ENCODE results near the gene MYO3A. TPM values are rescaled to one million over a fixed set of nuclear protein-coding genes. Genes with fewer than 3 reads are reported as not detected.
"Not testable (repeated sequence)": the region's sequence is repeated elsewhere in the genome, so short reads cannot be mapped to it uniquely, and the experiment has no call there.

The MYO3A gene
- total RNA-seq, 1 donor = 0.10 TPM

GRCh38 chr10:26090026-26090425, 156.0 kb downstream of the MYO3A start:
- Histone ChIP-seq H3K4me3 (ENCODE audit: low read length) (no peak overlapping the region), H3K9me3 (ENCODE audit: low read depth, low read length) (no peaks in the 10 kb centered on the region), H3K4me1 (ENCODE audit: insufficient read depth, low read length) (no peaks in the 10 kb centered on the region), H3K27me3 (ENCODE audit: insufficient read depth, low read length) (no peaks in the 10 kb centered on the region)

- Histone ChIP-seq H3K9me3 (ENCODE audit: low read depth, low read length) (no peaks in the 10 kb centered on the region), H3K4me1 (ENCODE audit: insufficient read depth, low read length) (no peaks in the 10 kb centered on the region), H3K27me3 (ENCODE audit: insufficient read depth, low read length) (no peaks in the 10 kb centered on the region), H3K4me3 (ENCODE audit: low read length) (no peak overlapping the region)
Measured at GRCh38 chr10:26090762-26091161, 156.7 kb downstream of the MYO3A start.

GRCh38 chr10:26093229-26093628, 159.2 kb downstream of the MYO3A start:
- Histone ChIP-seq H3K9me3 (ENCODE audit: low read depth, low read length) (no peaks in the 10 kb centered on the region), H3K4me3 (ENCODE audit: low read length) (no peak overlapping the region), H3K27me3 (ENCODE audit: insufficient read depth, low read length) (no peaks in the 10 kb centered on the region), H3K4me1 (ENCODE audit: insufficient read depth, low read length) (no peaks in the 10 kb centered on the region)

- Histone ChIP-seq H3K4me3 (ENCODE audit: low read length) (no peak overlapping the region), H3K4me1 (ENCODE audit: insufficient read depth, low read length) (no peaks in the 10 kb centered on the region), H3K9me3 (ENCODE audit: low read depth, low read length) (no peaks in the 10 kb centered on the region), H3K27me3 (ENCODE audit: insufficient read depth, low read length) (no peaks in the 10 kb centered on the region)
Measured at GRCh38 chr10:26095781-26096180, 161.8 kb downstream of the MYO3A start.

GRCh38 chr10:26097549-26097948, 163.5 kb downstream of the MYO3A start:
- H3K9me3 ChIP-seq (ENCODE audit: low read depth, low read length); H3K4me1 ChIP-seq (ENCODE audit: insufficient read depth, low read length); H3K4me3 ChIP-seq (ENCODE audit: low read length); H3K27me3 ChIP-seq (ENCODE audit: insufficient read depth, low read length): not testable (repeated sequence)

GRCh38 chr10:26112532-26112931, 178.5 kb downstream of the MYO3A start:
- Histone ChIP-seq H3K27me3 (ENCODE audit: insufficient read depth, low read length) (no peaks in the 10 kb centered on the region), H3K4me3 (ENCODE audit: low read length) (no peak overlapping the region), H3K4me1 (ENCODE audit: insufficient read depth, low read length) (no peaks in the 10 kb centered on the region), H3K9me3 (ENCODE audit: low read depth, low read length) (no peaks in the 10 kb centered on the region)

GRCh38 chr10:26138613-26139012, 204.6 kb downstream of the MYO3A start:
- Histone ChIP-seq H3K27me3 (ENCODE audit: insufficient read depth, low read length) (no peaks in the 10 kb centered on the region), H3K4me3 (ENCODE audit: low read length) (no peak overlapping the region), H3K9me3 (ENCODE audit: low read depth, low read length) (no peaks in the 10 kb centered on the region), H3K4me1 (ENCODE audit: insufficient read depth, low read length) (no peaks in the 10 kb centered on the region)

GRCh38 chr10:26156019-26156418, 222.0 kb downstream of the MYO3A start:
- no peaks in the 10 kb centered on the region for H3K27me3 ChIP-seq (ENCODE audit: insufficient read depth, low read length)
- H3K4me1 ChIP-seq (ENCODE audit: insufficient read depth, low read length) = no peaks in the 10 kb centered on the region
- H3K9me3 ChIP-seq (ENCODE audit: low read depth, low read length) = no peaks in the 10 kb centered on the region
- H3K4me3 ChIP-seq (ENCODE audit: low read length) = no peak overlapping the region

- no peak overlapping the region for H3K4me3 ChIP-seq (ENCODE audit: low read length)
Measured at GRCh38 chr10:26157734-26158133, 223.7 kb downstream of the MYO3A start.

GRCh38 chr10:26169466-26169865, 235.4 kb downstream of the MYO3A start:
- Histone ChIP-seq H3K9me3 (ENCODE audit: low read depth, low read length) (no peaks in the 10 kb centered on the region), H3K4me1 (ENCODE audit: insufficient read depth, low read length) (no peaks in the 10 kb centered on the region), H3K4me3 (ENCODE audit: low read length) (no peak overlapping the region), H3K27me3 (ENCODE audit: insufficient read depth, low read length) (peaks cover 3% of the 10 kb centered on the region)

More at GRCh38 chr10:26157734-26158133, 223.7 kb downstream of the MYO3A start:
- no peaks in the 10 kb centered on the region for H3K27me3 ChIP-seq (ENCODE audit: insufficient read depth, low read length)
- no peaks in the 10 kb centered on the region for H3K4me1 ChIP-seq (ENCODE audit: insufficient read depth, low read length)
- no peaks in the 10 kb centered on the region for H3K9me3 ChIP-seq (ENCODE audit: low read depth, low read length)

GRCh38 chr10:26172131-26172530, 238.1 kb downstream of the MYO3A start:
- Histone ChIP-seq H3K4me1 (ENCODE audit: insufficient read depth, low read length) (no peaks in the 10 kb centered on the region), H3K4me3 (ENCODE audit: low read length) (no peak overlapping the region), H3K9me3 (ENCODE audit: low read depth, low read length) (no peaks in the 10 kb centered on the region), H3K27me3 (ENCODE audit: insufficient read depth, low read length) (peaks cover 3% of the 10 kb centered on the region)

- no peaks in the 10 kb centered on the region for H3K4me1 ChIP-seq (ENCODE audit: insufficient read depth, low read length)
- no peak overlapping the region for H3K4me3 ChIP-seq (ENCODE audit: low read length)
Measured at GRCh38 chr10:26173837-26174236, 239.8 kb downstream of the MYO3A start.

GRCh38 chr10:26177341-26177740, 243.3 kb downstream of the MYO3A start:
- Histone ChIP-seq H3K4me1 (ENCODE audit: insufficient read depth, low read length) (no peaks in the 10 kb centered on the region), H3K4me3 (ENCODE audit: low read length) (no peak overlapping the region), H3K27me3 (ENCODE audit: insufficient read depth, low read length) (no peaks in the 10 kb centered on the region), H3K9me3 (ENCODE audit: low read depth, low read length) (no peaks in the 10 kb centered on the region)

More at GRCh38 chr10:26173837-26174236, 239.8 kb downstream of the MYO3A start:
- peaks cover 3% of the 10 kb centered on the region for H3K27me3 ChIP-seq (ENCODE audit: insufficient read depth, low read length)
- no peaks in the 10 kb centered on the region for H3K9me3 ChIP-seq (ENCODE audit: low read depth, low read length)

GRCh38 chr10:26194275-26194674, 260.2 kb downstream of the MYO3A start:
- Histone ChIP-seq H3K27me3 (ENCODE audit: insufficient read depth, low read length) (peaks cover under 1% of the 10 kb centered on the region), H3K4me3 (ENCODE audit: low read length) (no peak overlapping the region)

GRCh38 chr10:26197248-26197647, 263.2 kb downstream of the MYO3A start:
- H3K9me3 ChIP-seq (ENCODE audit: low read depth, low read length) = no peaks in the 10 kb centered on the region
- no peaks in the 10 kb centered on the region for H3K4me1 ChIP-seq (ENCODE audit: insufficient read depth, low read length)
- no peak overlapping the region for H3K4me3 ChIP-seq (ENCODE audit: low read length)
- H3K27me3 ChIP-seq (ENCODE audit: insufficient read depth, low read length) = no peaks in the 10 kb centered on the region

More at GRCh38 chr10:26194275-26194674, 260.2 kb downstream of the MYO3A start:
- H3K4me1 ChIP-seq (ENCODE audit: insufficient read depth, low read length) = no peaks in the 10 kb centered on the region
- H3K9me3 ChIP-seq (ENCODE audit: low read depth, low read length) = no peaks in the 10 kb centered on the region

- Histone ChIP-seq H3K9me3 (ENCODE audit: low read depth, low read length) (no peaks in the 10 kb centered on the region), H3K27me3 (ENCODE audit: insufficient read depth, low read length) (no peaks in the 10 kb centered on the region), H3K4me1 (ENCODE audit: insufficient read depth, low read length) (no peaks in the 10 kb centered on the region), H3K4me3 (ENCODE audit: low read length) (no peak overlapping the region)
Measured at GRCh38 chr10:26198119-26198518, 264.1 kb downstream of the MYO3A start.
